Keratinocyte (primary cell): ENCODE measurements around the gene SOX8. TPM values are rescaled to one million over a fixed set of nuclear protein-coding genes. Genes with fewer than 3 reads are reported as not detected.

ENCODE experiments used
- DNase-seq: peaks from one replicate; pipeline ENCODE4 v3.0.0-alpha.2; 2011; ENCODE audit warnings: low read depth, missing footprints, low spot score
- FAIRE-seq: peaks from 2 replicates; lab custom pipeline; 2011; peaks lifted over from hg19 to GRCh38; lab: Jason Lieb, UNC
- H2AFZ ChIP-seq: 2 replicates; pipeline ENCODE4 v1.6.0; 2012; ENCODE audit warnings: low read length, control low read depth, inconsistent platforms; ENCODE audit not compliant: control insufficient read depth
- H3K27ac ChIP-seq: 2 replicates; pipeline ENCODE4 v1.5.1; 2011; ENCODE audit warnings: low read length; ENCODE audit not compliant: control insufficient read depth, insufficient read depth
- H3K27me3 ChIP-seq: 3 replicates; pipeline ENCODE4 v1.6.0; 2011; ENCODE audit warnings: low read length; ENCODE audit not compliant: control insufficient read depth, insufficient read depth; ENCODE audit errors: extremely low read depth
- H3K36me3 ChIP-seq, 2 experiments: 2 replicates in 1 of 2; 3 replicates in 1 of 2; pipeline ENCODE4 v1.5.1; 2011; ENCODE audit warnings: low read length in 2 of 2, mild to moderate bottlenecking in 1 of 2; ENCODE audit not compliant: control insufficient read depth in 2 of 2, insufficient read depth in 2 of 2; ENCODE audit errors: extremely low read depth in 1 of 2
- H3K4me1 ChIP-seq: 3 replicates; pipeline ENCODE4 v1.5.1; 2011; ENCODE audit warnings: low read length; ENCODE audit not compliant: control insufficient read depth, insufficient read depth; ENCODE audit errors: extremely low read depth
- H3K4me2 ChIP-seq: 3 replicates; pipeline ENCODE4 v1.6.0; 2011; ENCODE audit warnings: low read depth, low read length; ENCODE audit not compliant: control insufficient read depth, insufficient read depth; ENCODE audit errors: extremely low read depth
- H3K4me3 ChIP-seq, 3 experiments: fragments of 200-600 bp in 1 of 3; sonication (generic) in 1 of 3; 2 replicates in 2 of 3; 3 replicates in 1 of 3; pipeline ENCODE4 v1.5.1; 2011 to 2016; ENCODE audit warnings: low read length in 3 of 3, mild to moderate bottlenecking in 3 of 3, control low read depth in 2 of 3, inconsistent platforms in 1 of 3, low read depth in 1 of 3, mixed read lengths in 1 of 3, mixed run types in 1 of 3, moderate library complexity in 1 of 3; ENCODE audit not compliant: control insufficient read depth in 2 of 3, insufficient read depth in 2 of 3; ENCODE audit errors: extremely low read depth in 1 of 3
- H3K79me2 ChIP-seq: 2 replicates; pipeline ENCODE4 v1.6.0; 2012; ENCODE audit warnings: low read length; ENCODE audit not compliant: control insufficient read depth, insufficient read depth
- H3K9ac ChIP-seq: 3 replicates; pipeline ENCODE4 v1.6.0; 2011; ENCODE audit warnings: low read length; ENCODE audit not compliant: control insufficient read depth, insufficient read depth; ENCODE audit errors: extremely low read depth
- H3K9me1 ChIP-seq: 3 replicates; pipeline ENCODE4 v1.6.0; 2011; ENCODE audit warnings: low read length; ENCODE audit not compliant: control insufficient read depth, insufficient read depth; ENCODE audit errors: extremely low read depth
- H3K9me3 ChIP-seq: 2 replicates; pipeline ENCODE4 v1.5.1; 2012; ENCODE audit warnings: low read depth, low read length; ENCODE audit not compliant: control insufficient read depth
- H4K20me1 ChIP-seq: 3 replicates; pipeline ENCODE4 v1.6.0; 2011; ENCODE audit warnings: low read length; ENCODE audit not compliant: control insufficient read depth, insufficient read depth; ENCODE audit errors: extremely low read depth
- EZH2 ChIP-seq: IDR thresholded peaks from one replicate; pipeline ENCODE4 v1.6.1; 2012; ENCODE audit warnings: inconsistent platforms, mild to moderate bottlenecking, low read length, moderate library complexity
- dilution Hi-C: fragments of 300-500 bp; cut with MboI; formaldehyde crosslinking; loops from one replicate; pipeline ENCODE4 v1.7.0; 2020; ENCODE audit warnings: low sequenced_read_pairs; ENCODE audit not compliant: extremely low pct_ligation_motif_present
- polyA plus RNA-seq, 5 experiments: library from polyadenylated mRNA; depleted of rRNA in 3 of 5; stranded (reverse) in 3 of 5; stranded (forward) in 1 of 5; unstranded in 1 of 5; fragments of >200 nt; gene quantifications; 1 replicate in 1 of 5; 2 replicates in 3 of 5; 3 replicates in 1 of 5; pipeline versions ENCODE4 v1.2.1 to v1.2.3, GENCODE V29; 2011 to 2012; ENCODE audit warnings: missing spikeins in 2 of 5, low read depth in 1 of 5, low replicate concordance in 1 of 5
- TF ChIP-seq, protein P1 (sequence below), 3 experiments: IDR thresholded peaks in 1 of 3; conservative IDR thresholded peaks in 1 of 3; optimal IDR thresholded peaks in 1 of 3; 2 replicates in 2 of 3; 3 replicates in 1 of 3; pipeline versions ENCODE3 to v1.5.1; 2011; ENCODE audit warnings: low read length in 3 of 3, mild to moderate bottlenecking in 3 of 3, moderate library complexity in 2 of 3, control low read depth in 1 of 3, inconsistent platforms in 1 of 3; ENCODE audit not compliant: insufficient read depth in 2 of 3; ENCODE audit errors: extremely low read depth in 1 of 3

The SOX8 gene
- polyA plus RNA-seq, 1 donor (not counting 4 experiments of a cell fraction or from before 2014, with no cell fraction given), result 0.03 TPM

DNA sequence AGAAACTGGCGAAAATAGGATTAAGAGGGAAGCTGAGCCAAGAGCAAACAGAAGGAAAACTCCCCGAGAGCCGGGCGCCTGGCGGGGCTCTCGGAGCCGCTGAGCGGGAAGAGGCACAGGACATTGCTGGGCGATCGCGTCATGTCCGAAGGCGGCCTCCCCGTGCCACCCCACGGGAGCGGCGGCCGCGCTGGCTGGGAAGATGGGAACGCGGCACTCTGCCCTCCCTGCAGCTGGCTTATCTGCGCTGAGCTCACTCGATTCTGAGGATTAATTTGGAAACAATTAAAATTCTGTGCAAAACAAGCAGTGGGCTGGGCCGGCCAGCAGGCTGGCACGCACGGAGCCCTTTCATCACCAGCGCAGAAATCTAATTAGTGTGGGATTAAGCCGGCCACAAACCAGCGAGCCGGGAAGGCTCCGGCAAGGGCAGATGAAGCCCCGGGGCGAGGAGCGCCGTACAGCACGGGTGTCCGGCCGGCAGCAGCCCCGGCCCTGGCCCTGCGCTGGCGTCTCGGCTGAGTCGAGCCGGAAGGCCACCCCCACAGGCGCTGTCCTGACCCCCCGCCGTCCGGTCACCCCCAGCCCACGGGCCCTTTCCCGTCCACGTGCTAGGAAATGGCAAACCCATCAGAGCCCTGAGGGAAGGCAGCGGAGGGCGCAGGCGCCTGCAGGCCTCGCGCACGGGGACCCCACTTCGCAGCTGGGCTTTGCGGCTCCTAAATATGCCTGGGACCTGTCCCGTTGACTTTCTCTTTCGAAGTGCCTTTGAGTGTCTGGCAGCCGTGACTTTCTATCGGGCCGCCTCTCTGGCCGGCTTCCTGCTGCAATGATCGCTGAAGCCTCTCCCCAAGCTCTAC lies 37.9 kb downstream of the SOX8 start:
- Histone ChIP-seq H3K4me2 (no peak overlapping the region), H3K9me3 (no peaks in the 10 kb centered on the region), H3K27me3 (peaks cover 52% of the 10 kb centered on the region), H3K27ac (no peak overlapping the region), H3K9me1 (no peaks in the 10 kb centered on the region), H3K4me1 (no peaks in the 10 kb centered on the region), H3K36me3 (no peaks in the 10 kb centered on the region), H3K79me2 (no peaks in the 10 kb centered on the region), H3K4me3 (no peak overlapping the region), H3K9ac (no peak overlapping the region), H4K20me1 (no peaks in the 10 kb centered on the region), H2AFZ (no peak overlapping the region)
- FAIRE-seq (no peak), DNase-seq (no peak)
- TF ChIP-seq EZH2, result no peak
- TF ChIP-seq, protein P1, sequence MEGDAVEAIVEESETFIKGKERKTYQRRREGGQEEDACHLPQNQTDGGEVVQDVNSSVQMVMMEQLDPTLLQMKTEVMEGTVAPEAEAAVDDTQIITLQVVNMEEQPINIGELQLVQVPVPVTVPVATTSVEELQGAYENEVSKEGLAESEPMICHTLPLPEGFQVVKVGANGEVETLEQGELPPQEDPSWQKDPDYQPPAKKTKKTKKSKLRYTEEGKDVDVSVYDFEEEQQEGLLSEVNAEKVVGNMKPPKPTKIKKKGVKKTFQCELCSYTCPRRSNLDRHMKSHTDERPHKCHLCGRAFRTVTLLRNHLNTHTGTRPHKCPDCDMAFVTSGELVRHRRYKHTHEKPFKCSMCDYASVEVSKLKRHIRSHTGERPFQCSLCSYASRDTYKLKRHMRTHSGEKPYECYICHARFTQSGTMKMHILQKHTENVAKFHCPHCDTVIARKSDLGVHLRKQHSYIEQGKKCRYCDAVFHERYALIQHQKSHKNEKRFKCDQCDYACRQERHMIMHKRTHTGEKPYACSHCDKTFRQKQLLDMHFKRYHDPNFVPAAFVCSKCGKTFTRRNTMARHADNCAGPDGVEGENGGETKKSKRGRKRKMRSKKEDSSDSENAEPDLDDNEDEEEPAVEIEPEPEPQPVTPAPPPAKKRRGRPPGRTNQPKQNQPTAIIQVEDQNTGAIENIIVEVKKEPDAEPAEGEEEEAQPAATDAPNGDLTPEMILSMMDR (optimal IDR thresholded peaks at IDR 0.05 in 1 of 3, IDR thresholded peaks at IDR 0.05 in 1 of 3, conservative IDR thresholded peaks at IDR 0.05 in 1 of 3; ENCODE audit: extremely low read depth in 1 of 3, insufficient read depth in 2 of 3, low read length in 3 of 3), result no peak
- dilution Hi-C loops, result no loop called here

DNA sequence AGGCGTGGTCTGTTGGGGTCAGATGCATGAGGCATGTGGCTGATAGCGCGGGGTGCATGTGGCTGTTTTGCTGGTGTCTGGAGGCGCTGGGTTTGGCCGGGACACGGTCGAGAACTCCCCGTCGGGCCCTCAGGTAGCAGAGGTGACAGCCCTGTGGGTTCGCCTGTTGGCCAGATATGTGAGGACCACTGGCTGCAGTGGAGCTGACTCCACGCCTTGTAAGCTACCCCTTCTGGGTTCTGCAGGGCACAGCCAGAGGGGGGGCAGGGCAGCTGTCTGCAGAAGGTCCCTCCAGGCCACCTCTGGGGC lies 38.5 kb downstream of the SOX8 start:
- Histone ChIP-seq H3K9me3 (no peaks in the 10 kb centered on the region), H4K20me1 (no peaks in the 10 kb centered on the region), H2AFZ (no peak overlapping the region), H3K27ac (no peak overlapping the region), H3K79me2 (no peaks in the 10 kb centered on the region), H3K4me1 (no peaks in the 10 kb centered on the region), H3K36me3 (no peaks in the 10 kb centered on the region), H3K4me3 (no peak overlapping the region), H3K9me1 (no peaks in the 10 kb centered on the region), H3K9ac (no peak overlapping the region), H3K27me3 (peaks cover 52% of the 10 kb centered on the region), H3K4me2 (no peak overlapping the region)
- TF ChIP-seq, protein P1 (optimal IDR thresholded peaks at IDR 0.05 in 1 of 3, IDR thresholded peaks at IDR 0.05 in 1 of 3, conservative IDR thresholded peaks at IDR 0.05 in 1 of 3; ENCODE audit: extremely low read depth in 1 of 3, insufficient read depth in 2 of 3, low read length in 3 of 3), result no peak
- no peak for TF ChIP-seq EZH2
- DNase-seq, result no peak
- dilution Hi-C loops, result no loop called here
- no peak for FAIRE-seq
